Sigmoid colon (tissue), 4 donors: ENCODE data around the gene PPP2CA.

Experiments
- CTCF ChIP-seq, 4 experiments: fragments of 450-650 bp in 3 of 4; fragments of 200-600 bp in 1 of 4; IDR thresholded peaks; one replicate each; pipeline ENCODE4 v1.5.1; 2016 to 2019; ENCODE audit warnings: antibody characterized with exemption in 4 of 4, mild to moderate bottlenecking in 3 of 4, moderate library complexity in 2 of 4
- EP300 ChIP-seq, 4 donors: sonication (generic); formaldehyde crosslinking; IDR thresholded peaks; one replicate each; pipeline ENCODE4 v1.6.1; 2017; ENCODE audit warnings: antibody characterized with exemption in 4 of 4
- POLR2A ChIP-seq, 2 donors: fragments of 450-650 bp; IDR thresholded peaks; one replicate each; pipeline ENCODE4 v1.6.1; 2016; ENCODE audit warnings: antibody characterized with exemption in 2 of 2, mild to moderate bottlenecking in 2 of 2, moderate library complexity in 2 of 2
- POLR2AphosphoS5 ChIP-seq, 4 donors: sonication (generic); formaldehyde crosslinking; IDR thresholded peaks; one replicate each; pipeline ENCODE4 v1.6.1; 2017; ENCODE audit warnings: antibody characterized with exemption in 4 of 4

- TF ChIP-seq CTCF (IDR thresholded peaks at IDR 0.05) (no peak), POLR2A (IDR thresholded peaks at IDR 0.05) (peak; percentile 88 to 92), POLR2AphosphoS5 (IDR thresholded peaks at IDR 0.05) (peak; percentile 86 to 96 (median 96)), EP300 (IDR thresholded peaks at IDR 0.05) (peak in 1 of 4 donors; percentile 22)
Measured at GRCh38 chr5:134225780-134226440, at the start of gene PPP2CA.
